Esophagus squamous epithelium (tissue), 4 donors: Measurements from ENCODE around the gene RBKS.
A peak's percentile ranks its signal among the peaks of the same experiment; 100 is the strongest.

Experiments
- POLR2A ChIP-seq, 4 donors: fragments of 450-650 bp; IDR thresholded peaks; one replicate each; pipeline ENCODE4 v1.6.1; 2017; ENCODE audit warnings: antibody characterized with exemption in 4 of 4, mild to moderate bottlenecking in 4 of 4, moderate library complexity in 3 of 4
- TF ChIP-seq, protein P1 (sequence below), 6 experiments: fragments of 450-650 bp in 4 of 6; fragments of 200-600 bp in 2 of 6; sonication (generic) in 2 of 6; IDR thresholded peaks; one replicate each; pipeline ENCODE4 v1.5.1; 2016 to 2019; ENCODE audit warnings: antibody characterized with exemption in 6 of 6, mild to moderate bottlenecking in 4 of 6, moderate library complexity in 4 of 6

DNA sequence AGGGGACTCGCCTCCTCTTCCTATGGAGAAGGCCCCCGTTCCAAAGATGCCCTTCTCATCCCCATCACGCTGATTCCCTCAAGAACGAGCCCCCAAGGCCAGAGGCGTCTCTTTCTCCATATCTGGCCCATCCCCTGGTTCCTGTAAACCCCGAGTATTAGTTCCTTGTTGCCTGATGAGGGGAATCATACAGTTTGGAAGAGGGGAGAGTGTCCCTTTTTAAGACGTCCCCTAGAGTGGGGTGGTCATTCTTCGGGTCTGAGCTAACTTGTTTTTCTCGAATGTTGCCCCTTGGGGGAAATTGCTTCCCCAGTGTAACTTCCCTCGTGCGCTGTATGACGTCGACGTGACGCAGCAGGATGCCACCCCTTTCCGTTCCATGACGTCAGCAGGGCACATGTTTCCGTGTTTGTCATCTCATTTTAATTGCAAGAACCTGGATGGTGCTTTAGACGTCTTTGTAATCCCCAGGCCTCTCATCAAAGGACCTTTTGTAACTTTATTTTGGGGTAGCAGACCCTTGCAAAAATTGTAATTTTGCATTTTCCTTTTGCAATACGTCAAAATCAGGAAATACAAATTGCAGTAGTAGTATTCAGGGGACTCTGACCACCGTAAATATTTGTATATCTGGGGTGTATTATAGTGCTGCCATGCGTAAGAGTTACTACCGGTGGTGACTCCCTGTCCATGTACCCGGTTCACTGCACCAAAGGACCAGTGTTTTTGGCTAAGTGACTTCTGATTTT, 911 bp upstream of the RBKS start:
- TF ChIP-seq, protein P1, sequence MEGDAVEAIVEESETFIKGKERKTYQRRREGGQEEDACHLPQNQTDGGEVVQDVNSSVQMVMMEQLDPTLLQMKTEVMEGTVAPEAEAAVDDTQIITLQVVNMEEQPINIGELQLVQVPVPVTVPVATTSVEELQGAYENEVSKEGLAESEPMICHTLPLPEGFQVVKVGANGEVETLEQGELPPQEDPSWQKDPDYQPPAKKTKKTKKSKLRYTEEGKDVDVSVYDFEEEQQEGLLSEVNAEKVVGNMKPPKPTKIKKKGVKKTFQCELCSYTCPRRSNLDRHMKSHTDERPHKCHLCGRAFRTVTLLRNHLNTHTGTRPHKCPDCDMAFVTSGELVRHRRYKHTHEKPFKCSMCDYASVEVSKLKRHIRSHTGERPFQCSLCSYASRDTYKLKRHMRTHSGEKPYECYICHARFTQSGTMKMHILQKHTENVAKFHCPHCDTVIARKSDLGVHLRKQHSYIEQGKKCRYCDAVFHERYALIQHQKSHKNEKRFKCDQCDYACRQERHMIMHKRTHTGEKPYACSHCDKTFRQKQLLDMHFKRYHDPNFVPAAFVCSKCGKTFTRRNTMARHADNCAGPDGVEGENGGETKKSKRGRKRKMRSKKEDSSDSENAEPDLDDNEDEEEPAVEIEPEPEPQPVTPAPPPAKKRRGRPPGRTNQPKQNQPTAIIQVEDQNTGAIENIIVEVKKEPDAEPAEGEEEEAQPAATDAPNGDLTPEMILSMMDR (IDR thresholded peaks at IDR 0.05), result peak in 1 of 6 experiments; percentile 12
- TF ChIP-seq POLR2A (IDR thresholded peaks at IDR 0.05), result no peak
